Neuronal stem cell (in vitro differentiated cells): Measurements from ENCODE around the gene TARBP2.

Experiments used
- DNase-seq: peaks from one replicate; pipeline ENCODE4 v3.0.0-alpha.2; 2013; ENCODE audit warnings: low spot score
- H2AFZ ChIP-seq: one replicate; pipeline ENCODE4 v1.6.1; 2013; ENCODE audit warnings: mild to moderate bottlenecking, low read length, inconsistent platforms
- H2AK5ac ChIP-seq: 2 replicates; pipeline ENCODE4 v1.6.1; 2013; ENCODE audit warnings: low read depth, mild to moderate bottlenecking, inconsistent platforms, low read length, moderate library complexity, mixed read lengths
- H2BK120ac ChIP-seq: 2 replicates; pipeline ENCODE4 v1.6.1; 2013; ENCODE audit warnings: low read depth, mild to moderate bottlenecking, inconsistent platforms, low read length, moderate library complexity, mixed read lengths
- H2BK12ac ChIP-seq: one replicate; pipeline ENCODE4 v1.6.1; 2013; ENCODE audit warnings: low read length, inconsistent platforms
- H2BK15ac ChIP-seq: 2 replicates; pipeline ENCODE4 v1.6.1; 2013; ENCODE audit warnings: mild to moderate bottlenecking, low read length, inconsistent platforms, mixed read lengths
- H2BK5ac ChIP-seq: one replicate; pipeline ENCODE4 v1.6.1; 2013; ENCODE audit warnings: inconsistent platforms, mild to moderate bottlenecking, low read length, moderate library complexity
- H3K14ac ChIP-seq: one replicate; pipeline ENCODE4 v1.6.1; 2013; ENCODE audit warnings: low read length, inconsistent platforms
- H3K18ac ChIP-seq: 2 replicates; pipeline ENCODE4 v1.6.1; 2013; ENCODE audit warnings: low read length, inconsistent platforms
- H3K23ac ChIP-seq: 2 replicates; pipeline ENCODE4 v1.6.1; 2013; ENCODE audit warnings: low read depth, mild to moderate bottlenecking, mixed read lengths, low read length, inconsistent platforms; ENCODE audit not compliant: poor library complexity
- H3K27ac ChIP-seq: replicated peaks from 3 replicates; pipeline ENCODE4 v1.5.1; 2013; ENCODE audit warnings: low read length, inconsistent platforms
- H3K27me3 ChIP-seq, 3 experiments: 2 replicates each; pipeline ENCODE4 v1.6.1; 2013; ENCODE audit warnings: low read length in 3 of 3, mild to moderate bottlenecking in 2 of 3, inconsistent platforms in 1 of 3, low read depth in 1 of 3, mixed read lengths in 1 of 3, moderate library complexity in 1 of 3; ENCODE audit not compliant: control insufficient read depth in 3 of 3, insufficient read depth in 3 of 3
- H3K36me3 ChIP-seq, 2 donors: replicated peaks in 1 of 2; 2 replicates each; pipeline ENCODE4 v1.6.1; 2013; ENCODE audit warnings: low read length in 2 of 2; ENCODE audit not compliant: control insufficient read depth in 2 of 2, insufficient read depth in 2 of 2
- H3K4ac ChIP-seq: 2 replicates; pipeline ENCODE4 v1.6.1; 2013; ENCODE audit warnings: inconsistent platforms, mild to moderate bottlenecking, low read length, moderate library complexity
- H3K4me1 ChIP-seq, 2 donors: 1 replicate in 1 of 2; 2 replicates in 1 of 2; pipeline ENCODE4 v1.6.1; 2013; ENCODE audit warnings: low read length in 2 of 2, low read depth in 1 of 2; ENCODE audit not compliant: control insufficient read depth in 2 of 2, insufficient read depth in 1 of 2
- H3K4me2 ChIP-seq: one replicate; pipeline ENCODE4 v1.6.1; 2013; ENCODE audit warnings: mild to moderate bottlenecking, low read length, inconsistent platforms; ENCODE audit not compliant: insufficient read depth, poor library complexity, severe bottlenecking
- H3K4me3 ChIP-seq, 2 donors: 2 replicates each; pipeline ENCODE4 v1.5.1; 2013; ENCODE audit warnings: low read length in 2 of 2, mild to moderate bottlenecking in 2 of 2, inconsistent platforms in 1 of 2, moderate library complexity in 1 of 2
- H3K79me1 ChIP-seq: one replicate; pipeline ENCODE4 v1.6.1; 2013; ENCODE audit warnings: low read depth, mild to moderate bottlenecking, inconsistent platforms, low read length, moderate library complexity
- H3K9ac ChIP-seq: one replicate; pipeline ENCODE4 v1.6.1; 2013; ENCODE audit warnings: mild to moderate bottlenecking, low read depth, low read length, inconsistent platforms; ENCODE audit not compliant: poor library complexity
- H3K9me3 ChIP-seq, 2 donors: replicated peaks in 1 of 2; 2 replicates each; pipeline versions ENCODE3 to v1.6.1; 2013; ENCODE audit warnings: low read length in 2 of 2, mild to moderate bottlenecking in 2 of 2, inconsistent platforms in 1 of 2, low read depth in 1 of 2, mixed read lengths in 1 of 2, moderate library complexity in 1 of 2; ENCODE audit not compliant: control insufficient read depth in 2 of 2, insufficient read depth in 1 of 2
- H4K8ac ChIP-seq: one replicate; pipeline ENCODE4 v1.6.1; 2013; ENCODE audit warnings: low read depth, mild to moderate bottlenecking, inconsistent platforms, low read length, moderate library complexity
- H4K91ac ChIP-seq: one replicate; pipeline ENCODE4 v1.6.1; 2013; ENCODE audit warnings: low read length, low read depth, mild to moderate bottlenecking, inconsistent platforms; ENCODE audit not compliant: poor library complexity
- WGBS, 2 donors: extraction: QIAGEN DNeasy Blood & Tissue Kit; methylation state at CpG; one replicate each; pipeline ENCODE4 v1.1.7; 2013; ENCODE audit warnings: missing lambda C conversion rate in 2 of 2, mixed read lengths in 1 of 2; ENCODE audit not compliant: insufficient read length in 2 of 2, insufficient replicate concordance in 1 of 2; ENCODE audit errors: extremely low coverage in 2 of 2; 5-methylcytosine and 5-hydroxymethylcytosine counted together

TARBP2 gene

DNA sequence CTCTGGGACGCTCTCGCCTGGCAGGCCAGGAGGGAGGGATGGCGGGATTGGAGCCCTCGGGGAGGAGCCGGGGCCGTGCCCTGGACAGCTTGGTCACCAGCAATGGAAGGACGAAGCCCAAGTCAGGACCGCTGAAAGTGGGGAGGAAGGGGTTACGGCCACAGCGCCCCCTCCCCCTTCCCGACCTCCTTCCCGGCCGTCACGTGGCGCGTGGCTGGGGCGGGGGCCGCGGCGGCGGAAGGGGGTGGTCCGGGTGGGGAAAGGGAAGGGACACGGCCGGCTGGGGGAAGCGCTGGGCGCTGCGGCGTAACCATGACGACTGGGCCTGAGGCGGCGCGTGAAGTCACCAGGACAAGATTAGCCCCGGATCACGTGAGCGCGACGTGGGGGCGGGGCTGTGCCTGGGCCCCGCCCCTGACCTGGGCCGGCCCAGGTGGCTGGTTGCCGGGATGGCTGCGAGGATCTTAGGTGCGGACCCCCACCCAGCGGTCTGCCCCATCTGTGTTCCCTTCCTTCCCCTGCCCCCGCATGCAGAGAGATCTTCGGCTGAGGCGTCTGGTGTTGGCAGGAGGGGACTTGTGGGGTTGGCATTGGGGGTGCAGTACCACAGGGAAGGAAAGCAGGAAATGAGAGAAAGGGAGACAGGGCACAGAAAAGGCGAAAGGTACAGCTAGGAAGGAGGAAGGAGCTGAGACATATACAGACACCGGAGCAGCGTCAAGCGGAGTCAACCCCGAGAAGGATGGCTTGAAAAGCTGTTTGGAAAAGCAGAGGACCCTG, 8.1 kb upstream of the TARBP2 start:
- H3K27me3 ChIP-seq, result no peaks in the 10 kb centered on the region
- H3K18ac ChIP-seq, result peak overlapping the region; percentile 89
- H2AFZ ChIP-seq, result peak overlapping the region; percentile 74
- no peak overlapping the region for H2BK15ac ChIP-seq
- H3K9me3 ChIP-seq, result no peaks in the 10 kb centered on the region
- no peak overlapping the region for H4K8ac ChIP-seq
- H2BK12ac ChIP-seq, result no peak overlapping the region
- H3K36me3 ChIP-seq, result peaks cover 1 to 12% of the 10 kb centered on the region in 2 donors
- H3K4me3 ChIP-seq, result peak overlapping the region; percentile 55 to 81
- H3K27ac ChIP-seq, result peak overlapping the region; percentile 66
- H2BK5ac ChIP-seq, result no peak overlapping the region
- no CpG with 5 or more reads among the region's 52 CpGs for WGBS, 2 donors
- H2BK120ac ChIP-seq, result no peak overlapping the region
- peak overlapping the region; percentile 71 for H3K9ac ChIP-seq
- no peak overlapping the region for H4K91ac ChIP-seq
- H3K23ac ChIP-seq, result peak overlapping the region; percentile 49
- no peaks in the 10 kb centered on the region for H3K79me1 ChIP-seq
- no peak overlapping the region for H3K14ac ChIP-seq
- DNase-seq, result peak; percentile 90
- H3K4me2 ChIP-seq, result peak overlapping the region; percentile 76
- H3K4me1 ChIP-seq, result peaks cover 22 to 32% of the 10 kb centered on the region in 2 donors
- H2AK5ac ChIP-seq, result no peak overlapping the region
- no peak overlapping the region for H3K4ac ChIP-seq

DNA sequence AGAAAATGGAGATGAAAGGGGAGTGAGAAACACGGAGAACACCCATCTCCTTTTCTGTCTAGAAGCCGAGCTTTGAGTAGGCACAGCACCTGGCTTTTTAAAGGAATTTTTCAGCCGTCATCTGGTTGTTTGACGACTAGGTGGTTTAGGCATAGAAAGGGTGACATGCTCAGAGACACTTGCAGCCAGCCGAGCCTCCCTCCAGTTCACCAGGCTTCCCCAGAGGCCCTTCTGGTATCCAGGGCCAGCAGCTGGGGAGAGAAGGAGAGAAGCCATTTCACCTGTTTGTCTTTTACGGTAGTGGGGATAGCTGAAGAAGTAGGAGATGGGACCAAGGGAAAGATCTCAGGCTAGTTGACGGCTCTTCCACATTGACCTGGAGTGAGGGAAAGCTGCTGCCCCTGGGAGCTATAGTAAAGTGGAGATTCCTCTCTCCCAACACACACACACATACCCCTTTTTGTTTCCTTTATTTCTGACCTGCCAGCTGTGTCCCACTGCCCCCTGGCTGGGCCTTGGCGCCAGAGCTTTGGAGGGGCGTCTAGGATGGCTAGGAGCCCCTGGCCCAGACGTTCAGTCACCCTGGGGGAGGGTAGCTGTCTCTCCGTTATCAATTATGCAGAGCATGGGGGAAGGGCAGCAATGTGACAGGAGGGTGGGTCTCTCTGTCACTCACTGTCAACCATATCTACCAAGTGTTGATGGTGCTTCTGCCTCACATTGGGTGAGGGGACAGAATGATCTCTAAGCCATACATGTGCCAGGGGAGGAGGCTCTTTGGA, 7.3 kb upstream of the TARBP2 start:
- Histone ChIP-seq H4K8ac (no peak overlapping the region), H3K23ac (no peak overlapping the region), H3K9me3 (no peaks in the 10 kb centered on the region), H3K4ac (no peak overlapping the region), H2BK15ac (peak overlapping the region; percentile 4), H2AK5ac (no peak overlapping the region), H3K27ac (peak overlapping the region; percentile 38), H3K9ac (no peak overlapping the region), H3K4me2 (peak overlapping the region; percentile 76), H3K4me1 (peaks cover 29 to 39% of the 10 kb centered on the region in 2 donors), H2BK12ac (no peak overlapping the region), H3K14ac (no peak overlapping the region), H3K4me3 (peak overlapping the region in 1 of 2 donors; percentile 55), H3K18ac (peak overlapping the region; percentile 86), H3K36me3 (peaks cover 0 to 10% of the 10 kb centered on the region in 2 donors), H2BK5ac (no peak overlapping the region), H2AFZ (peak overlapping the region; percentile 74), H2BK120ac (no peak overlapping the region), H3K27me3 (no peaks in the 10 kb centered on the region), H3K79me1 (no peaks in the 10 kb centered on the region), H4K91ac (no peak overlapping the region)
- no CpG with 5 or more reads among the region's 11 CpGs for WGBS, 2 donors
- DNase-seq, result no peak

DNA sequence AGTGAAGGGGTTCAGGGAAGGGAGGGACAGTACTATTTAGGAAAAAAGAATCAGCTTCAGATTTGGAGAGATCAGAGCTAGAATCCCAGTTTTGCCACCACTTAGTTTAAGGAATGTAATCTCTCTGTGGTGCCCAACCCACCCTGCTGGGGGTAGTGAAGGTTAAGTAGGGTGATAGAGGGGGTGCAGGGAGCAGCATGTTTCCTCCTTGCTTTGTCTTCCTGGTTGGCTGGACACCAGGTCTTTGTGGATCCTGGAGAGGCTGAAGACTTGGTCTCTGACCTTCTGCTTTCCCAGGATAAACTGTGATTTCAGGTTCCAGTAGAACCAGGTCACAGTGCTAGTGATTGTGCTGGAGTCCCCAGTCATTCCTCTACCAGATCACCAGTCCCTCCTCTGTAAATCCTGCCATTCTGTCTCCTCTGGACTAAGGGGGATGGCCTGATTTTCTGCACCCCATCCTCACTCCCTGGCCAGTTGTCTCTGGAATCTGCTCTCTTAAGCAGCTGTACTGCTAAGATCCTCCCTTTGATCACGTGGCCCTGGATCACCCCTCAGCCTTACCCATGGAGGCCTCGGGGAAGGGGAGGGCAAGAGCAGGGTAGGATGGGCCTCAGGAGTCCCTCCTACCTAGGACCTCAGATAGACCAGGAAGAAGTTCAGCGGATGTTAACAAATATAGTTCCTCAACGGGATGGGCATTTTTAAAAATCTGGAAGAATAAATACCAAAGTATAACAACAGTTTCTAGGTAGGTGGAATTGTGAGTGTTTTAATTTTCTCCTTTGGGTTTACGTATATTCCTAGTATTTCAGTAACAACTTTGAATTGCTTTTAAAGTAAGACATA, 5.0 kb upstream of the TARBP2 start:
- H2BK5ac ChIP-seq, result peak overlapping the region; percentile 21
- H4K91ac ChIP-seq, result no peak overlapping the region
- H3K4me2 ChIP-seq, result peak overlapping the region; percentile 22
- no peak overlapping the region for H3K4me3 ChIP-seq
- peak; percentile 49 for DNase-seq
- no peaks in the 10 kb centered on the region for H3K9me3 ChIP-seq
- no peak overlapping the region for H4K8ac ChIP-seq
- H2AK5ac ChIP-seq, result no peak overlapping the region
- H3K36me3 ChIP-seq, result peaks cover 0 to 5% of the 10 kb centered on the region in 2 donors
- no peak overlapping the region for H3K4ac ChIP-seq
- peak overlapping the region; percentile 77 for H3K27ac ChIP-seq
- H3K9ac ChIP-seq, result no peak overlapping the region
- H3K18ac ChIP-seq, result no peak overlapping the region
- H3K27me3 ChIP-seq, result no peaks in the 10 kb centered on the region
- H2BK15ac ChIP-seq, result no peak overlapping the region
- H2AFZ ChIP-seq, result no peak overlapping the region
- H3K23ac ChIP-seq, result no peak overlapping the region
- no peaks in the 10 kb centered on the region for H3K79me1 ChIP-seq
- WGBS, 2 donors, result no CpG with 5 or more reads among the region's 5 CpGs
- H3K14ac ChIP-seq, result no peak overlapping the region
- H3K4me1 ChIP-seq, result peaks cover 35 to 49% of the 10 kb centered on the region in 2 donors
- H2BK12ac ChIP-seq, result no peak overlapping the region
- H2BK120ac ChIP-seq, result no peak overlapping the region
